Hematopoietic multipotent progenitor cell treated with erythropoietin and hydrocortisone succinate and interleukin-3 and kit ligand, for 4 days (in vitro differentiated cells): ENCODE measurements around the gene ISCA2.

ENCODE experiments used
- DNase-seq: peaks from one replicate; pipeline ENCODE4 v3.0.0-alpha.2; 2015

The ISCA2 gene

GRCh38 chr14:74509587-74510222 is 16.1 kb downstream of the ISCA2 start:
- no peak for DNase-seq

DNA sequence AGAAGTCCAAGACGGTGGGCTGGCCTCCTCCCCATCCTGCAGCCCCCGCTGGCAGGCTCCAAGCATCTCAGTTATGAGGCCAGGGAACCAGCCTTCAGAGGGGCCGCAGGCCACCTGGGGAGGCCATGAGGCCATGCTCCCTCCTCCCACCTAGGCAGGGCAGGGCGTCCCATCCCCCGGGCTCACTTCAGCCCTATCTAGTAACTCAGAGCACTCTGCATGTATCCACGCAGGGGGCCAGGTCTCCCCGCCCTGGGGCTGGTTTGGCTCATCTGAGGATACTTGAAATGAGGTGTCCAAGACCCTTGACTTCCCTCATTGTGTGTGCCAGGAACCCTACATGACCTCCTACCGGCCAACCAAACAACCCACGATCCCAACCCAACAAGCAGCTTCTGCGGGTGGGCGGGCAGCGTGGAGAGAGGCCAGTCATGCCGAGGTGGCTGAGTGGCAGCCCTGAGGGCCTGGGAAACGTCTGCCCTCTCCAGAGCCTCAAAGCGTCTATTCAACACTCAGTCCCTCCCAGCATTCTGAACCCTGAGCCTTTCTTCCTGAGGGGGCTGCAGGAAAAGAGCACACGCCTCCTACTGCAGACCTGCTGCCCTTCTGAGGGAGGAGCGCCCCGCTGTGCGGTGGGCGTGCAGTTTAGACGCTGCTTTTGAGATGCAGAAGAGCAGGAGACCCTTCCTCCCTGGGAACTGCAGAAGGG is 16.8 kb downstream of the ISCA2 start:
- no peak for DNase-seq

- DNase-seq = no peak
These were observed 17.4 kb downstream of the ISCA2 start for GRCh38 chr14:74510959-74511409.

- no peak for DNase-seq
These were observed 18.6 kb downstream of the ISCA2 start for GRCh38 chr14:74511966-74512830.

DNA sequence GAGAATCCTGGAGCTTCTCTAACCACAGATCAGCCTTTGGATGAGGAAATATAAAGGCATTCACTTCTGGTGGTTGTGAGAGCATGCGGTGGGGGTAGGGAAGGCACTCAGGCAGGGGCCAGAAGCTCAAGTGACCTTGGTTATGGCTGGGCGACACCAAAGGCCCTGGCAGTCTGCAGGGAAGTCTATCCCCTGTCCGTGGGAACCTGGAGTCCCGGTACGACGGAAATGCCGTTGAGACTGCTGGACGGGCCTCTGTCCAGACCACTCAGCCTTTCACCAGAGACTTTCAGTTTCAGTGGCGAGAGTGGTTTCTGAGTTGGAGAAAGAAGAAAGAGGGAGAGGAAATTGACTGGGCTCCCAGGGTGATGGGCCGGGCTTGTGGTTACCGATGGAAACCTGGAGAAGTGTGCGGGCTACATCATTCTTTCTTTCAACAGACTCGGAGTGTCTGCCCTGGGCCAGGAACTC is 20.9 kb downstream of the ISCA2 start:
- DNase-seq = peak; percentile 54

GRCh38 chr14:74515891-74516412 is 22.4 kb downstream of the ISCA2 start:
- no peak for DNase-seq

GRCh38 chr14:74516451-74517160 is 23.0 kb downstream of the ISCA2 start:
- no peak for DNase-seq

GRCh38 chr14:74517731-74518130 is 24.2 kb downstream of the ISCA2 start:
- DNase-seq = no peak

- no peak for DNase-seq
These were observed 24.7 kb downstream of the ISCA2 start for GRCh38 chr14:74518221-74518620.

DNA sequence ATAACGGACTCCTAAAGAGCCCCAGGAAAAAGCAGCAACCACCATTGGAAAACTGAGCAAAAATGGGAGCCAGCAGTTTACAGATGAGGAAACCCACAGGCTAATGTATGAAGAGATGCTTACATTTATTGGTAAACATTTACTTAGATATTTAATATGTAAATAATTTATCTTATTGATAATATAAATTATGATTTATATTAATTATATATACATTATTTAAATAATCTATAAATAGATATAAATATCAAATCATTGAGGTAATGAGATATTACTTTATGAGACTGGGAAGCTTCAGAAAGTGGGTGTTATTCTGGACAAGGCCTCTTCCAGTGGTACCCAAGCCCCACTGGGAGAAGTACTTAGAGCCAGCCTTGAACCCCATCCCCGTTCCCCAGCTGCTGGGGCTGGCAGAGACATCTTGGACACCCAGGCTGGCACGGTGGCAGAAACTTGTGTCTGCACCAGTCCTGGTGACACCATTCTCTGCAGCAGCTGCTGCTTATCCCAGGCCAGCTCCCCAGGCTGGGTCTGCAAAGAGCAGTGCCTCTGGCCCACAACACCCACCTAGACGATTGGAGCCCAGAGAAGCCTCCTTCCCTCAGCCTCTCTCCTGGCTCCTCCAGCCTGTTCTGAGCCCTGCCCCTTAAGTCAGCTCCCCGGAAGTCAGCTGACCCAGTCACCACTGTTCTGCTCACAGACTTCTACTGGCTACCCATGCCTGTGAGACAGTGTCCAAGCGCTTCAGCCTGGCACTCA is 25.9 kb downstream of the ISCA2 start:
- DNase-seq = no peak

GRCh38 chr14:74521756-74522155 is 28.2 kb downstream of the ISCA2 start:
- DNase-seq = no peak

DNA sequence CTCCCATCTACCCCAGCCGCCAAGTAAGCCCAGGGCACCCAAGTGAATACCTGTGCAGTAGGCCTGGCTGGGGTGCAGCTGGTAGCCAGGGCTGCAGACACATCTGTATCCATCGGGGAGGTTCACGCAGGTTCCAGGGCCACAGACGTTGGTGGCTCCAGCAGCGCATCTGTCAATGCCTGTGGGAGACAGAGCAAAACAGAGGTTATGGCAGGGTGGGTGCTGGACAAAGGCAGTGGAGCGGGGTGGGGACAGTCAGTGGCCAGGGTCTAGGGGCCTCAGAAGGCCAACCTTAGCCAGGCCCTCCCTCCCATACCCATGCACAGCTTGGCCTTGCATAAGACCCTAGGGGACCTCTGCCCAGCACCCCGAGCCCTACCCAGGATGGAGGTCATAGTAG is 29.2 kb downstream of the ISCA2 start:
- DNase-seq = no peak

GRCh38 chr14:74524076-74524811 is 30.7 kb downstream of the ISCA2 start:
- no peak for DNase-seq

GRCh38 chr14:74524812-74525135 is 31.2 kb downstream of the ISCA2 start:
- no peak for DNase-seq

DNA sequence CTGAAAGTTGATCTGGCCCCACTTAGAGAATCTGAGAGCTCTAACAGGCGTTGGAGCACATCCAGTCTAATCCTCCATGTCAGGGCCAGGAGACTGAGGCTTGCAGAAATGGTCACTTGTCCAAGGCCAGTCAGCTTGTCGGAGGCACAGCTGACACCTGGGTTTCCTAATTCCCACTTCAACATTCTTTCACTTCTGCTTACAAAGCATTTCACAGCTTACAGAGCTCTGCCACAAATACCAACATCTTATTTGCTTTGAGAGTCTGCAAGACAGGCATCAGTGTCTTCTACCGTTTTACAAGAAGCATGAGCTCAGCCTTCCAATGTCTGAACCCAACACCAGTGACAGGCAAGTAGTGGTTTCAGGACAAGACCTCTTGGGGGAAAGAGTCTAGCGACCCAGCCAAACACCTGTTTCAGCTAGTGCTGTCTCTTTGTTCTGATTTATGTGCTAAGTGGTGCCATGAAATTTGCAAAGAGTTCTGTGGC is 31.8 kb downstream of the ISCA2 start:
- no peak for DNase-seq

GRCh38 chr14:74526854-74527585 is 33.5 kb downstream of the ISCA2 start:
- DNase-seq = no peak

- no peak for DNase-seq
These were observed 34.2 kb downstream of the ISCA2 start for GRCh38 chr14:74527736-74528280.

GRCh38 chr14:74528406-74528805 is 34.8 kb downstream of the ISCA2 start:
- DNase-seq = no peak

DNA sequence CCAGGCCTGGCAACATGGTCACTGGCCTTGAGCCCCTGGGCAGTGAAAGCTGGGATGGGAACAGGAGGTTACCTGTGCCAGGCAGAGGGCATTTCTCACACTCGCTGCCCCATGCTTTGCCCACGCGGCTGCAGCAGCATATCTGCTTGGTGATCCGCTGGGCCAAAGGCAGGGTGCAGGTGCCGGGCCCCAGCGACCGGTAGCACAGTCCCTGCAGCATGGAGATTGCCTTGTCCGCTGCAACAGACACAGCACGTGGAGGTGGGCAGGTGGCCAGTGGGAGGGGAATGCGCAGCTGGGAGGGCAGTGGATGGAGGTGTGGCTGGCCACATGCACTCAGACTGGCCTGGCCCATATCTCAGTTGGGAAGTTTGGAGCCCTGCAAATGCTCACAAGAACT is 35.3 kb downstream of the ISCA2 start:
- no peak for DNase-seq

GRCh38 chr14:74531006-74531405 is 37.4 kb downstream of the ISCA2 start:
- no peak for DNase-seq
